CD4-positive, alpha-beta T cell (primary cell): ENCODE measurements around the gene HLA-DPA1. TPM values are rescaled to one million over a fixed set of nuclear protein-coding genes. Genes with fewer than 3 reads are reported as not detected.

Source experiments
- ATAC-seq: fragments of 200-7000 bp; cut with Tn5 transposase; one replicate; pipeline ENCODE4 v1.10.0; 2022; ENCODE audit warnings: mild to moderate bottlenecking; ENCODE audit not compliant: poor library complexity
- CTCF ChIA-PET: fragments of 350-600 bp; sonication (Branson Sonifier 250); formaldehyde crosslinking; loops from one replicate; lab custom pipeline; 2021; ENCODE audit warnings: antibody characterized with exemption, inconsistent platforms; lab: Charles Lee
- POLR2A ChIA-PET: fragments of 350-600 bp; sonication (Branson Sonifier 250); formaldehyde crosslinking; loops from one replicate; lab custom pipeline; 2021; ENCODE audit warnings: antibody characterized with exemption, inconsistent platforms; lab: Charles Lee
- DNase-seq, 14 experiments: peaks; one replicate each; pipeline ENCODE4 v3.0.0-alpha.2; 2013 to 2020; ENCODE audit warnings: mixed read lengths in 2 of 14
- H3K27ac ChIP-seq, 2 donors: one replicate each; pipeline versions ENCODE4 v1.5.1 to v1.7.0; 2013; ENCODE audit warnings: low read length in 2 of 2, low read depth in 1 of 2, mild to moderate bottlenecking in 1 of 2
- H3K27me3 ChIP-seq, 2 experiments: 1 replicate in 1 of 2; 2 replicates in 1 of 2; pipeline versions ENCODE4 v1.6.1 to v1.7.0; 2013; ENCODE audit warnings: low read length in 2 of 2, control low read depth in 1 of 2, mild to moderate bottlenecking in 1 of 2, moderate library complexity in 1 of 2; ENCODE audit not compliant: insufficient read depth in 2 of 2, control insufficient read depth in 1 of 2
- H3K36me3 ChIP-seq: one replicate; pipeline ENCODE4 v1.6.1; 2013; ENCODE audit warnings: low read length, control low read depth; ENCODE audit not compliant: insufficient read depth
- H3K4me1 ChIP-seq: one replicate; pipeline ENCODE4 v1.6.1; 2013; ENCODE audit warnings: low read length, control low read depth; ENCODE audit not compliant: insufficient read depth
- H3K4me3 ChIP-seq: one replicate; pipeline ENCODE4 v1.5.1; 2013; ENCODE audit warnings: mild to moderate bottlenecking, low read length, moderate library complexity
- H3K9me3 ChIP-seq, 2 experiments: 1 replicate in 1 of 2; 2 replicates in 1 of 2; pipeline versions ENCODE4 v1.6.1 to v1.7.0; 2013; ENCODE audit warnings: low read length in 2 of 2, mild to moderate bottlenecking in 2 of 2, control low read depth in 1 of 2, moderate library complexity in 1 of 2; ENCODE audit not compliant: control insufficient read depth in 1 of 2, insufficient read depth in 1 of 2
- H3K27ac Mint-ChIP-seq: one replicate; pipeline ENCODE4 v1.8.0; 2020; ENCODE audit warnings: mixed read lengths
- H3K27me3 Mint-ChIP-seq: one replicate; pipeline ENCODE4 v1.8.0; 2021; ENCODE audit warnings: mixed read lengths
- H3K36me3 Mint-ChIP-seq: one replicate; pipeline ENCODE4 v1.8.0; 2021; ENCODE audit warnings: low read depth, mixed read lengths
- H3K4me1 Mint-ChIP-seq: one replicate; pipeline ENCODE4 v1.8.0; 2021; ENCODE audit warnings: low read depth, mixed read lengths
- H3K4me3 Mint-ChIP-seq: one replicate; pipeline ENCODE4 v1.8.0; 2020; ENCODE audit warnings: mild to moderate bottlenecking, mixed read lengths
- H3K9me3 Mint-ChIP-seq: one replicate; pipeline ENCODE4 v1.8.0; 2020; ENCODE audit warnings: mixed read lengths
- CTCF ChIP-seq: fragments of 200-600 bp; IDR thresholded peaks from one replicate; pipeline ENCODE4 v1.8.0; 2022; ENCODE audit warnings: antibody characterized with exemption, mild to moderate bottlenecking
- intact Hi-C, 2 experiments: fragments of 100-400 bp; cut with DNase I in 1 of 2; cut with micrococcal nuclease in 1 of 2; formaldehyde crosslinking; loops; one replicate each; pipeline versions ENCODE4 v1.15.1 to v1.9.0; 2023 to 2025; cut with DNase I, micrococcal nuclease
- total RNA-seq, 174 experiments: library from RNA in 2 of 174; stranded (reverse) in 2 of 174; gene quantifications; one replicate each; pipeline ENCODE4 v1.2.3 and lab custom pipeline; 2021 to 2026

HLA-DPA1 gene
- total RNA-seq, 2 experiments from 2014 or later, result 19.4 to 19.9 TPM

- ChIA-PET POLR2A (interaction anchor here (1.8 kb wide), 1 partner anchor 44 kb away, joined by 5 read pairs; the partner anchor contains the start of gene HLA-DPA1), CTCF (no interaction called here)
- H3K36me3 ChIP-seq, result no peaks in the 10 kb centered on the region
- ATAC-seq (peak; percentile 72), DNase-seq (peak in 3 of 14 experiments; percentile 53 to 75 (median 66))
- Mint-ChIP-seq H3K4me3 (no peak overlapping the region), H3K4me1 (no peaks in the 10 kb centered on the region), H3K27me3 (peaks cover 3% of the 10 kb centered on the region), H3K36me3 (no peaks in the 10 kb centered on the region), H3K27ac (no peak overlapping the region), H3K9me3 (no peaks in the 10 kb centered on the region)
- H3K4me1 ChIP-seq, result peaks cover 8% of the 10 kb centered on the region
- H3K4me3 ChIP-seq, result no peak overlapping the region
- peak overlapping the region in 1 of 2 donors; percentile 70 for H3K27ac ChIP-seq
- TF ChIP-seq CTCF, result no peak
- H3K27me3 ChIP-seq, result no peaks in the 10 kb centered on the region
- intact Hi-C loops, result no loop called here
- peaks cover 0 to 3% of the 10 kb centered on the region in 2 experiments for H3K9me3 ChIP-seq
Measured at GRCh38 chr6:33029328-33030184, 43.9 kb downstream of the HLA-DPA1 start.

- TF ChIP-seq CTCF, result no peak
- POLR2A ChIA-PET, result interaction anchor here (1.8 kb wide), 1 partner anchor 45 kb away, joined by 5 read pairs; the partner anchor contains the start of gene HLA-DPA1
- Histone ChIP-seq H3K4me3 (no peak overlapping the region), H3K4me1 (peaks cover 8% of the 10 kb centered on the region), H3K27me3 (no peaks in the 10 kb centered on the region), H3K36me3 (no peaks in the 10 kb centered on the region), H3K9me3 (no peaks in the 10 kb centered on the region), H3K27ac (no peak overlapping the region)
- Mint-ChIP-seq H3K27me3 (no peaks in the 10 kb centered on the region), H3K4me3 (no peak overlapping the region), H3K9me3 (no peaks in the 10 kb centered on the region), H3K27ac (no peak overlapping the region), H3K4me1 (no peaks in the 10 kb centered on the region), H3K36me3 (no peaks in the 10 kb centered on the region)
- DNase-seq (peak in 1 of 14 experiments; percentile 0), ATAC-seq (no peak)
- intact Hi-C loops, result no loop called here
- CTCF ChIA-PET, result no interaction called here
Measured at GRCh38 chr6:33028220-33028849, 45.1 kb downstream of the HLA-DPA1 start.

GRCh38 chr6:33024521-33024920 is 48.9 kb downstream of the HLA-DPA1 start:
- Histone ChIP-seq H3K27ac (no peak overlapping the region), H3K4me3 (no peak overlapping the region), H3K27me3 (no peaks in the 10 kb centered on the region), H3K9me3 (no peaks in the 10 kb centered on the region), H3K36me3 (no peaks in the 10 kb centered on the region), H3K4me1 (peaks cover 7% of the 10 kb centered on the region)
- no peaks in the 10 kb centered on the region for H3K9me3 Mint-ChIP-seq
- intact Hi-C loops, result no loop called here
- H3K27me3 Mint-ChIP-seq, result no peaks in the 10 kb centered on the region
- DNase-seq (no peak), ATAC-seq (no peak)
- peaks cover 10% of the 10 kb centered on the region for H3K4me1 Mint-ChIP-seq
- CTCF ChIA-PET, result no interaction called here
- H3K36me3 Mint-ChIP-seq, result no peaks in the 10 kb centered on the region
- no peak for TF ChIP-seq CTCF
- no peak overlapping the region for H3K4me3 Mint-ChIP-seq
- POLR2A ChIA-PET, result no interaction called here
- no peak overlapping the region for H3K27ac Mint-ChIP-seq
